ENCODE measurements around the gene SNPH.

The SNPH gene

DNA sequence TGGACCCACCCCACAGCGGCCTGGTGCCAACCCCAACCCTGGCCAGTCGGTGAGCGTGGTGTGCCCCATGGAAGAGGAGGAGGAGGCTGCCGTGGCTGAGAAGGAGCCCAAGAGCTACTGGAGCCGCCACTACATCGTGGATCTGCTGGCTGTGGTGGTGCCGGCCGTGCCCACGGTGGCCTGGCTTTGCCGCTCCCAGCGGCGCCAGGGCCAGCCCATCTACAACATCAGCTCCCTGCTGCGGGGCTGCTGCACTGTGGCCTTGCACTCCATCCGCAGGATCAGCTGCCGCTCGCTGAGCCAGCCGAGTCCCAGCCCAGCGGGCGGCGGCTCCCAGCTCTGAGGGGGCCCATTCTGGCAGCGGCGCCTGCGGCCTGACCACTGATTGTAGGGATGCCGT is 39.6 kb downstream of the SNPH start:
- Mint-ChIP-seq H3K27ac (peak overlapping the region in 1 of 2 donors; percentile 48), H3K9me3 (no peaks in the 10 kb centered on the region), H3K27me3 (no peaks in the 10 kb centered on the region), H3K4me3 (no peak overlapping the region), H3K4me1 (peaks cover 19% of the 10 kb centered on the region)
- no peak for DNase-seq
- ATAC-seq: no peak

DNA sequence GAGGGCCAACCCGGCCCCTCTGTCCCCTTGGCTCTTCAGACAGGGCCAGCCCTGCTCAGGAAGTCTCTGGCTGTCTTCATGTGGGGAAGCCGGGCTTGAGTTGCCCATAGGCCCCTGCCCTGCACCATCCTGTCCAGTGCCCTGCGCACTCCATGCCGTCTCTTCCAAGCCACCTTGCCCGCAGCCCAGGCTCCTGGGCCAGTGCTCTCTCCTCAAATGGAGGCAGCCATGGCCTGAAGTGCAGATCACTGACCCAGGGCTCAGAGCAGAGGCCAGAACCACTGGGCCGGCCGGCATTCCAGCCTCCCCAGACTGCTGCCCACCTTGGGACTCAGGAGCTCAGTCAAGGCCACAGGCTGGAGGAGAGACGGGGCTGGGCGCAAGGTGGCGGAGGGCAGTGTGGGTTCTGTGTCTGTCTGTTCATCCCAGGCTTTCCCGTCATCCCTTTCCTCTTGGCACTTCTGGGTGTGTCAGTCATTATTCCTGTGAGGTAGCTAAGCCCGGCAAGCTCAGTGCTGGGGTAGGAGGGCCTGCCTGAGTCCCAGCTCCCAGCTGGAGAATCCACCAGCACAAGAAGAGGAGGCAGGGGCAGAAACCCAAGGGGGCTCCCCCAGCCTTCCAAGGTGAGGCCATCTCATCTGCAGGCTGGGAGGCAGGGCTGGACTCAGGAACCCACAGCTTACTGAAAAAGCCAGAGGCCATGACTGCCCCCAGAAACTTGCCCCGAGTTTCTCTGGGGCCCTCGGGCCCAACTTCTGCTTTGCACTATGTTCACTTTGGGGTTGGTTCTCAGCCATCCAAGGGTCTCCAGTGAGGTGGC is 40.4 kb downstream of the SNPH start:
- Mint-ChIP-seq H3K4me3 (no peak overlapping the region), H3K27ac (peak overlapping the region; percentile 53 to 86), H3K4me1 (peaks cover 10% of the 10 kb centered on the region), H3K9me3 (no peaks in the 10 kb centered on the region), H3K27me3 (no peaks in the 10 kb centered on the region)
- DNase-seq (no peak), ATAC-seq (no peak)

DNA sequence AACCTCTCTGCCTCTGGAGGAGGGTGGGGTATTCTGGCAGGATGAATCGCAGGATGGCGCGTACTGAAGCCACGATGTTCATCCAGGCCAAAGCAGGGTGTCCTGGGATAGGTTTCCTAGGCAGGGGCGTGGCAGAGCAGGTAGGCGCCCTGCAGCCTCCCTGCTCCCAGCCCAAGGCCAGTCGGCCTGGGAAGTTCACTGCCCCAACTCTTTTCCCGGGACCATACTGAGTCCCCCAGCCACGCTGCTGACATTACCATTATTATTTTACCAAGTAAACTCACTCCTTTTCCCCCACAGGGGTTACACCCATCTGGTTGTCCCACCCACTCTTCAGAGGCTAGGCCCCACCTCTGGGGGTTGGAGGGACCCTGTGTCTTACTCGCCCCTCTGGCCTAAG is 41.1 kb downstream of the SNPH start:
- no peaks in the 10 kb centered on the region for H3K27me3 Mint-ChIP-seq
- H3K4me1 Mint-ChIP-seq: peaks cover 10% of the 10 kb centered on the region
- ATAC-seq (no peak), DNase-seq (no peak)
- no peaks in the 10 kb centered on the region for H3K9me3 Mint-ChIP-seq
- peak overlapping the region in 1 of 2 donors; percentile 86 for H3K27ac Mint-ChIP-seq
- H3K4me3 Mint-ChIP-seq: no peak overlapping the region

DNA sequence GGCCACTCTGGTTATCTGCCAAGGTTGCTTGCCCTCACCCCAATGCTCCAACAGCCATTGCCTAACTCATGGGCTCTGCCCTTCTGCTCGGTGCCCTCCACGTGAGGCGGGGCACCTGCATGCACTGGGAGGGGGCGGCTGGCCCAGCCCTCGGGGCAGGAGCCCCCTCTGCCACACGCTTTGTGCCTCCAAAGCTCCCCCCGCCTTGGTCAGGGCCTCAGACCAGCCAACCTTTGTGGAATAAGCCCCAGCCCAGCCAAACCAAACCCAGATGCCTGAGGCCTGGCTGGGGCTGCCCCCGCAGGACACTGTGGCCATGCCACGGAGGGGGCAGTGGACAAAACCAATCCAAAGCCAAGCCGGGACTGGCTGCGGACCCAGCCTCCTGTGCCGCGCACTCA is 41.5 kb downstream of the SNPH start:
- no peak for ATAC-seq
- peaks cover 10% of the 10 kb centered on the region for H3K4me1 Mint-ChIP-seq

DNA sequence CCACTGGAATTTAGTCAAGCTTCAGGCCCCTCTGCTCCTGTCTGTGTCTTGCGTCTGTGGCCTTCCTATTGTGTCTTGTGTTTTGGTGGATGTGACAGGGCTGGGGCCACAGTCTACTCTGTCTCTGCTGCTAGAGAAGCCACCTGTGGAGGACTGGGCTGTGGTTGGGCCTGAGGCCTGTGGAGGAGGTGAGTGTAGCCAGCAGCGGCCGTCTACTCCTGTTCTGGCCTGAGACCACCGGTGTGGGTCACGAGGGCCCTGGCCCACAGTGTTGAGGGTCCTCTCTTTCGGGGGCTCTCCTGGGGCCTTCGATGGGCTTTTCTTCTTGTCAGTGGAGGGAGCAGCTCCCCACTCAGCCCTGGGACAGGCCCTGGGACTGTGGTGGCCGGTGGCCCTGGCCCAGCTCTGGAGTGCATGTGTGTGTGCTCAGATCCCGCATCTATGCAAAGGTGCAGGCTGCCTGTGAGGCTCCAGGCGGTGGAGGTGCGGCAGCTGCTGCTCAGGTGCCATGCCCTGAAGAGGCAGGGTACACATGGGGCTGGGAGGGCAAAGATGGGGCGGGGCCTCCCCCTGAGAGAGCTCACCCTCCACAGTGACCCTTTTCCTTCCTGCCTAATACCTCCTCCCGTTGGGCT is 42.1 kb downstream of the SNPH start:
- no peak for DNase-seq
- H3K27ac Mint-ChIP-seq: peak overlapping the region in 1 of 2 donors; percentile 12

More for the DNA sequence above, 41.5 kb downstream of the SNPH start:
- Mint-ChIP-seq H3K4me3 (no peak overlapping the region), H3K27ac (peak overlapping the region in 1 of 2 donors; percentile 86), H3K9me3 (no peaks in the 10 kb centered on the region), H3K27me3 (no peaks in the 10 kb centered on the region)
- DNase-seq: no peak

DNA sequence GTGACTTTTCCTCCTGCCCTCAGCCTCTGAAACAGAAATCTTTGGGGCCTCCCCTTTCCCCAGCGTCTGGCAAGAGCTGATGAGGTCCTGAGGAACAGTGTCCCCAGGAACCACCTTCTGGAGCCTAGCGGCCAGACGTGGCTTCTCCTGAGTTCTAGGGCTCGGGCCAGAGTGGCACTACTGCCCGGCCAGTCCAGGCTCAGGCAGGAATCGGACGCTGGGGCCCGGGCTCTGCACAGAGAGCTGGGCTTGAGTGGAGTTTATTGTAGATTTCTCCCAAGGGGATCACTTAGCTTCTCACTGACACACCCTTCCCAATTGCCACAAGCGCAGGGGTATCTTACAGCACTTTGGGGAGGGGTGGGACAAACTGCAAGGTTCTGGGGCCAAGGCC is 42.6 kb downstream of the SNPH start:
- Mint-ChIP-seq H3K27me3 (no peaks in the 10 kb centered on the region), H3K9me3 (no peaks in the 10 kb centered on the region), H3K27ac (no peak overlapping the region), H3K4me3 (no peak overlapping the region), H3K4me1 (peaks cover 10% of the 10 kb centered on the region)
- DNase-seq (no peak), ATAC-seq (no peak)

More for the DNA sequence above, 42.1 kb downstream of the SNPH start:
- Mint-ChIP-seq H3K27me3 (no peaks in the 10 kb centered on the region), H3K9me3 (no peaks in the 10 kb centered on the region), H3K4me1 (peaks cover 10% of the 10 kb centered on the region), H3K4me3 (no peak overlapping the region)
- ATAC-seq: no peak

DNA sequence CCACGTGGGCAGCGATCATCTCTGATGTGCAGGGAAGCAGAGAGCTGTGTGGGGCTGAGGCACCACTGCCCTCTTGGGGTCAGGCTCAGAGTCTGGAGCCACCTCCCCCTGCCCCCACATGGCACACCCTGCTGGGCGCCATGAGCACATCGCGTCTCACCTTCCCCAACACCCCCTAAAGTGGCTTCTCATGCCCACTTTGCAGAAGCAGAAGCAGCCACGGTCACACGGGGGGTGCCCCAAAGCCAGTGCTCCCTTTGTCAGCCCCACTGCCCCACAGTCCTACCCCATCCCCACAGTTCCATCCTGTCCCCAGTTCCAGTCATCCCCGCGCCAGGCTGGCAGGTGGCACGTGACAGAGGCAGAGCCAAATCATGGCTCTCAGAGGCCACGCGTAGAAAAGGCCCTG is 43.3 kb downstream of the SNPH start:
- H3K27ac Mint-ChIP-seq: peak overlapping the region in 1 of 2 donors; percentile 36
- no peaks in the 10 kb centered on the region for H3K9me3 Mint-ChIP-seq
- no peaks in the 10 kb centered on the region for H3K27me3 Mint-ChIP-seq
- ATAC-seq (no peak), DNase-seq (no peak)
- no peak overlapping the region for H3K4me3 Mint-ChIP-seq
- H3K4me1 Mint-ChIP-seq: peaks cover 10% of the 10 kb centered on the region

DNA sequence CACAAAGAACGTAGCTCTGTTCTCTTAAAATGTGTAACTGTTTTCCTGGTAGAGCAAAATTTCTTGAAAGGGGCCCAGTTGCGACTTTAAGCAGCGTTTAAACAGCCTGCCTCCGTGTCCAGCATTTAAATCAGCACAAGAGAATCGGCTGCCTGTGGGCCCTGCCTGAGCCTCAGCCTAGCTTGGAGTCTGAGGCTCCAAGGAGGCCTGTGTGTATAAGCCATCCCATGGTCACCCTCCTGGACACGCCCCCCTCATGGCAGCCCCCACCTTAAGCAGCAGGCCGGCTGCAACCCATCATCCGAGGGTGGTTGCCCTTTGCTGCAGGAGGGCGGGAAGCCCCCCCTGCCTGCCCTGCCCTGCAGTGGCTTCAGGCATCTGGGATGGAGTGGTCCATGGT is 44.0 kb downstream of the SNPH start:
- peaks cover 10% of the 10 kb centered on the region for H3K4me1 Mint-ChIP-seq
- H3K27ac Mint-ChIP-seq: no peak overlapping the region
- ATAC-seq (no peak), DNase-seq (no peak)
- no peak overlapping the region for H3K4me3 Mint-ChIP-seq
- H3K9me3 Mint-ChIP-seq: no peaks in the 10 kb centered on the region
- H3K27me3 Mint-ChIP-seq: no peaks in the 10 kb centered on the region

DNA sequence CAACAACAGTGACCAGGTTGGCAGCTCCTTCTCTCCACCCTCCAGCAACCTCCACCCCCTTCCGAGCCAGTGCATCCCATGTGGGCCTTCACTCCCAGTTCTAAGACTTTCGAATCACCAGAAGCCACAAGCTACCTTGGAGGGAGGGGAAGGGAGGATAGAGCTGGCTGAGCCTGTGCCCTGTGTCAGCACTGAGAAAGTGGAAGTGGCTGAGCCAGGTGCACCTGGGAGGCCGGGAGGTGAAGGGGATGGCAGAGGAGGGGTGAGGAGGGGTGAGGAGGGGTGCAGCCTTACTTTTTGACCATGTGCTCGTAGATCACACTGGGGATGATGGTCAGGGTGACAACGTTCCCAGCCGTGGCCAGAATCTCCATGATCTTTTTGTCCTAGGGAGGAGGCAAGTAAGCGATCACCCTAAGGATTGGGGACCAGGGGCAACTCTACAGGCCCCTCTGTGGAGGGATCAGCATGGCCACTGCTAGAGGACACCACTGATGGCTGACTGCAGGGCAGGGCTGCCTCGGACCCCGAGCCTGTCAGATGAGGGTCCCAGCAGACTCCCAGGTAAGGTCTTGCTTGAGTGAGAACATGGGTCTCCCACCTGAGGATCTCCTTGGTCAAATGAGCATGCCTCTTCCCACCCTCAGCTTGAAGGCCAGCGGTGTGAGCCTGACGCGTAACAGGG is 44.6 kb downstream of the SNPH start:
- H3K4me3 Mint-ChIP-seq: no peak overlapping the region
- H3K27ac Mint-ChIP-seq: no peak overlapping the region
- H3K9me3 Mint-ChIP-seq: no peaks in the 10 kb centered on the region
- no peaks in the 10 kb centered on the region for H3K27me3 Mint-ChIP-seq
- peaks cover 10% of the 10 kb centered on the region for H3K4me1 Mint-ChIP-seq
- ATAC-seq (no peak), DNase-seq (no peak)

DNA sequence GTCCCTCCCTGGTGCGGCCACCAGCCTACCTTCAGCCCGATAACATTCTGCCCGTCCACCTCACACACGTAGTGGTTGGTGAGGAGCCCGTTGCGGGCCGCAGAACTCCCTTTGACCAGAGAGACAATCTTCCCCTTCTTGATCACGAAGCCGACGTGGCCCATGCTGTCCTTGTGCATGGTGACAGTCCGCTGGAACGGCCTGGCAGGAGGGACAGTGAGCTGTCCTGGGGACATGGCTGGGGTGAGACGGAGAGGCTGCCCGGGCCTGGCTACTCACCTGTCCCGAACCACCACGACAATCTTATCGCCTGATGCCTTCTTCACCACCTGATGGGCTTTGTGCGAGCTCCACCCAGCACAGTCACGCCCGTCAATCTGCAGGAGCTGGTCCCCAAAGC is 46.2 kb downstream of the SNPH start:
- no peaks in the 10 kb centered on the region for H3K9me3 Mint-ChIP-seq
- DNase-seq: no peak
- no peak for ATAC-seq
- H3K4me3 Mint-ChIP-seq: no peak overlapping the region
- no peaks in the 10 kb centered on the region for H3K27me3 Mint-ChIP-seq
- H3K4me1 Mint-ChIP-seq: peaks cover 13% of the 10 kb centered on the region
- H3K27ac Mint-ChIP-seq: peak overlapping the region in 1 of 2 donors; percentile 54

DNA sequence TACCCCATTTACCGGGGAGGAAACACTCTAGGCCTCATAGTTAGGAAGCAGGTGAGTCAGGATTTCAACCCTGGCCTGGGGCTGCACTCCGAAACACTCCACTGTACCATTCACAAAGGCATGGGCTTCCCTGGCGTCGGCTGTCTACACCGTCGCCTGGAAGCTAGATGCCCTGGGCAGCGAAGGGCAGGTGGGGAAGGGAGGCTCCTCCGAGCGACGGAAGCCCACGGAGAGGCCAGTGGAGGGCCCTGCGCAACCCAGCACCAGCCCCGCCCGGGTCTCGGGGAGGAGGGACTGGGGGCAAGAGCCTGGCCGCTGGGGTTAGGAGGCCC is 46.8 kb downstream of the SNPH start:
- no peaks in the 10 kb centered on the region for H3K9me3 Mint-ChIP-seq
- H3K4me3 Mint-ChIP-seq: no peak overlapping the region
- peaks cover 18% of the 10 kb centered on the region for H3K4me1 Mint-ChIP-seq
- peak overlapping the region in 1 of 2 donors; percentile 42 for H3K27ac Mint-ChIP-seq
- DNase-seq (no peak), ATAC-seq (no peak)
- H3K27me3 Mint-ChIP-seq: no peaks in the 10 kb centered on the region

DNA sequence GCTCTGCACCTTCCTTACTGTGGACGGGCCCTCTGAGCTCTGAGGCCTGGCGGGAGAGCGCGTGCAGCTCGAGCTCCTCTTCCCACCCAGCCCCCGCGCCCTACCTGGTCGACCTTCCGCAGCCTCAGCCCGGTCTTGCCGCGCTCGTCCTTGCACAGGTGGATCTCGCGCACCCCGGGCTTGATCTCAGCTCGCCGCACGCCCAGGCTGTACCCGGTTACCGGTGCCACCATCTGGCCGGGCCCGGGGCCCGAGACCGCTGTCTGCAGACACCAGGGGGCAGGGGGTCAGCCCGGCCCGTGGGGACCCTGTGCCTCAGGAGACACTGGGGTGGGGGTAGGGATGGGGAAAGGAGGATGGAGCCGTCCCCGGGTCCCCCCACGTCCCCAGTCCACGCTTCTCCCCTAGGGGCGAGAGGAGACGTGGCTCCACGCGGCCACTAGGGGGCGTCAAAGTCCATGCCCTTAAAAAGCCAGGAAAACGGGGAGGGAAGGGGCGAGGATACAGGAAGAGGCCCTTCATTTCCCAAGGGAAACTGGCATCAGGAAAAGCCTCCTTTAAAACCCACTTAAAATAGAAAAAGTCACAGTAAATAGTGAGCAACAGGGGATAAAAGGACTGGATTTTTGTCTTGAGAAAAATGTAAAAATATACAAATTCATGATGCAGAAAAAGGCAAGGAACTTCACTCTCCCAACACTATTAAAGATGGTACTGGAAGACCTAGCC is 47.3 kb downstream of the SNPH start:
- ATAC-seq: peak; percentile 82
- Mint-ChIP-seq H3K4me1 (peaks cover 23% of the 10 kb centered on the region), H3K9me3 (no peaks in the 10 kb centered on the region), H3K4me3 (peak overlapping the region in 1 of 2 donors; percentile 21), H3K27me3 (no peaks in the 10 kb centered on the region), H3K27ac (peak overlapping the region; percentile 69 to 90)
- DNase-seq: peak; percentile 53 to 54

DNA sequence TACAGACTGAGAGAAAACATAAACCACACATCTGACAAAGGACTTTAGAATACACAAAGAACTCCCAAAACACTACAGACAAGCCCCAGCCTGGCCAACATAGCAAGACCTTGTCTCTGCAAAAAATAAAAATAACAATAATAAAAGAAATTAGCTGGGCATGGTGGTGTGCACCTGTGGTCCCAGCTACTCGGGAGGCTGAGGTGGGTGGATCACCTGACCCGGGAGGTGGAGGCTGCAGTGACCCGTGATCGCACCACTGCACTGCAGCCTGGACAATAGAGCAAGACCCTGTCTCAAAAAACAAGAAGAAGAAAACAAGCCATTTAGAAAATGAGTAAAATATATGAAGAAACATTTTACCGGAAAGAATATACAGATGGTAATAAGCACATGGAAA is 49.7 kb downstream of the SNPH start:
- Mint-ChIP-seq H3K4me3 (no peak overlapping the region), H3K9me3 (no peaks in the 10 kb centered on the region), H3K27me3 (no peaks in the 10 kb centered on the region), H3K27ac (no peak overlapping the region), H3K4me1 (peaks cover 21% of the 10 kb centered on the region)
- no peak for DNase-seq
- no peak for ATAC-seq

DNA sequence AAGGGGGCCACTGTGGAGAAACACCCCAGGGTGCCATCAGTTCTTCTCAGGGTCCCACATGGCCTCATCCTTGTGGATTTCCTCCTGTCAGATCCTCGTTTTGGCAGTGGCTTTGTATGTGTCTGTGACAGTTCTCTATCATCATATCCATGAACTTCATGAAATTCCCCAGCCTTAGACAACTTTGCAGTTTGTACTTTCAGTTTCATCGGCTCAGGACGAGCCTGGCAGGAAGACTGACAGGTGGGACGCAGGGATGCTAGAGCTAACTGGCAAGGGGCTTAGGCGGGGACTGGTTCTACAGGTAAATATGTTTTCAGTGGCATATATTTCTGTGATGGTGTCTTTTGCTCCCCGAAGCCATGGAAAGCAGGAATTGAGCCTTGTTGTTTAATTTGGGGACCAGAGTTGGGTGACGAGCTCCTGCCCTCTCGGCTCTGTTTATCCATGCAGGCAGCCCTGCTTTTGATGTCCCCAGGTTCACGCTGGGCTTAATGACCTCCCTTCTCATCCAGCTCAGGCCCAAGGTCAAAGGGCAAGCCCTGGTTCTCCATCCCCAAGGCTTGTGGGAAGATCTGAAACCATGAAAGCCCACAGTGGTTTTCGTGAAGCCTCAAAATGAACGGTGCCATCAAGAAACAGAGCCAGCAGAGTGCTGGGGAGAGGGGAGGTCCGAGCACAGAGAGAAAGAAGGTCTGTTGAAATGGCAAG is 51.6 kb downstream of the SNPH start:
- DNase-seq (no peak), ATAC-seq (no peak)
- Mint-ChIP-seq H3K4me1 (peaks cover 21% of the 10 kb centered on the region), H3K4me3 (peak overlapping the region; percentile 16 to 39), H3K27me3 (no peaks in the 10 kb centered on the region), H3K9me3 (no peaks in the 10 kb centered on the region), H3K27ac (no peak overlapping the region)

DNA sequence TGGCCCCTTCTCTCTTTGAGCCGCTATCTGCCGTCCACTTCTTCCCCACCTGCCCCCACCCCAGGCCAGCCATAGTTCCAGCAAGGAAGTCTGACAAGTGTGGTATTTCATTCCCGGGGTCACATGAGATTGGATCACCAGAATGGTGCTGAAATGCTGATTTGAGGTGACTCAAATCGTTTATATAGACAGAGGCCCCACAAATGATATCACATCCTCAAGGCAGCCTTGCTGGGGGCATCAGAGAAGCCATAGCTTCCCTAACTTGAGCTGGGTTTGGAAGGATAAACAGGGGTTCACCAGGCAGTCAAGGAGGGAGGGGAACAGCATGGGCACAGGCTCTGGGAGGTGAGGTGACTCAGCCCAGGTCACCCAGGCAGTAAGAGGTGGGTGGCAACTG is 53.0 kb downstream of the SNPH start:
- no peak for DNase-seq
- no peak for ATAC-seq
- H3K27me3 Mint-ChIP-seq: no peaks in the 10 kb centered on the region
- peaks cover 21% of the 10 kb centered on the region for H3K4me1 Mint-ChIP-seq
- no peaks in the 10 kb centered on the region for H3K9me3 Mint-ChIP-seq
- no peak overlapping the region for H3K27ac Mint-ChIP-seq
- H3K4me3 Mint-ChIP-seq: no peak overlapping the region
